ENCODE data around the gene PRKCQ.

DNA sequence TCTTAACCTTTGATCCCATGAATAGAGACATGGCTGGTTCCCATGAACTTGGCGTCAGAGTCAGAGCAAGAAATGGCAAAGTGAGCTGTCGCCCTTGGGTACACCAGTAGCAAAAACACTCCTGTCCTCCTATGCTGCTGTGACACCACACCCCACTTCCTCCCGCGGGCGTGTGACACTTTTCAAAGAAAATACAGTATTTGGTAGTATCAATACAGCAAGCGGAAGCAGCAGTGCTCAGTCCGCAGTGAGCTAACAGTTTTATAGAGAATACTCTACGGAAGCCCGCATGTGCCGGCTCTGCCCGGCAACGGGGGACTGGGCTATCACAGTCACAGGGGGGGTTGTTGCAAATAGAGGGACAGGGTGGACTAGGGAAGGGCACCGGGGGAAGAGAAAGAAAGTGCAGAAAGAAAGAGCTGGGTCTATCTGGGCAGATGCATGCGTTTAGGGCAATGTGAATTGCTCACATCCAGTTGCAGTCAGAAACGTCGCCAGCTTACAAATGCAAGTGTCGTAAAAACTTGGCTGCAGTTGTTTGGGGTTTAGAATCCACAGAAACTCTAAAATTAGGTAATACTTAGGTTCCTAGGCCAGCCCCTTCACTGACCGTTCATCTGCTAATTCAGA lies 49.8 kb downstream of the PRKCQ start:
- TF ChIP-seq, protein P1, sequence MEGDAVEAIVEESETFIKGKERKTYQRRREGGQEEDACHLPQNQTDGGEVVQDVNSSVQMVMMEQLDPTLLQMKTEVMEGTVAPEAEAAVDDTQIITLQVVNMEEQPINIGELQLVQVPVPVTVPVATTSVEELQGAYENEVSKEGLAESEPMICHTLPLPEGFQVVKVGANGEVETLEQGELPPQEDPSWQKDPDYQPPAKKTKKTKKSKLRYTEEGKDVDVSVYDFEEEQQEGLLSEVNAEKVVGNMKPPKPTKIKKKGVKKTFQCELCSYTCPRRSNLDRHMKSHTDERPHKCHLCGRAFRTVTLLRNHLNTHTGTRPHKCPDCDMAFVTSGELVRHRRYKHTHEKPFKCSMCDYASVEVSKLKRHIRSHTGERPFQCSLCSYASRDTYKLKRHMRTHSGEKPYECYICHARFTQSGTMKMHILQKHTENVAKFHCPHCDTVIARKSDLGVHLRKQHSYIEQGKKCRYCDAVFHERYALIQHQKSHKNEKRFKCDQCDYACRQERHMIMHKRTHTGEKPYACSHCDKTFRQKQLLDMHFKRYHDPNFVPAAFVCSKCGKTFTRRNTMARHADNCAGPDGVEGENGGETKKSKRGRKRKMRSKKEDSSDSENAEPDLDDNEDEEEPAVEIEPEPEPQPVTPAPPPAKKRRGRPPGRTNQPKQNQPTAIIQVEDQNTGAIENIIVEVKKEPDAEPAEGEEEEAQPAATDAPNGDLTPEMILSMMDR (conservative IDR thresholded peaks at IDR 0.05; ENCODE audit: low read length) = no peak
- TF ChIP-seq EZH2phosphoT487 (IDR thresholded peaks at IDR 0.05; ENCODE audit: borderline replicate concordance, low read depth, low read length) = no peak

Measured in OCI-LY7 (cell line).